Breast epithelium (tissue), 3 donors: ENCODE data around the gene CCDC85C.

ENCODE experiments used
- CTCF ChIP-seq, 3 donors: fragments of 450-650 bp; IDR thresholded peaks; one replicate each; pipeline ENCODE4 v1.5.1; 2016 to 2017; ENCODE audit warnings: antibody characterized with exemption in 3 of 3, mild to moderate bottlenecking in 3 of 3, moderate library complexity in 3 of 3
- POLR2A ChIP-seq: fragments of 450-650 bp; IDR thresholded peaks from one replicate; pipeline ENCODE4 v1.6.1; 2016; ENCODE audit warnings: antibody characterized with exemption, mild to moderate bottlenecking, moderate library complexity

- no peak for TF ChIP-seq CTCF (IDR thresholded peaks at IDR 0.05)
- TF ChIP-seq POLR2A = no peak
Measured at GRCh38 chr14:99471731-99472130, 132.3 kb downstream of the CCDC85C start.
